ENCODE measurements around the gene ZNF423.
A peak's percentile ranks its signal among the peaks of the same experiment; 100 is the strongest.

Gene ZNF423

DNA sequence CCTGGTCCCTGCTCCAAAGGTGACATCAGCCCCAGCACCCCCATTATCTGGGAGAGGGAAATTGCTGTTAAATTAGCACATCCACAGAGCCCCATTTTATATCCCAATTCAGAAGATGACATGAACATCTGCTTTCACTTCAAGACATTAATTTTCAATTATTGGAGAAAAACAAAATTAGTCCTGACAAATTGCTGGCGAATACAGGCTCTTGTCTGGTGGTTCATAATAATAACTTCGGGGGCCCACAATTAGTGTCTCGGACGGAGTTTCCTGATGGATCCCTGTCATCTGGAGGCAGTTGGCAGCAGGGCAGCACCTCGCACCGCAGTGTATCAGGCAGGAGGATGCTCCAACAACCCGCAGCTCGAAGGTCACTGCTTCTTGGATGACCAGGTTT is 7.4 kb downstream of the ZNF423 start:
- DNase-seq (ENCODE audit: low read depth): no peak

DNA sequence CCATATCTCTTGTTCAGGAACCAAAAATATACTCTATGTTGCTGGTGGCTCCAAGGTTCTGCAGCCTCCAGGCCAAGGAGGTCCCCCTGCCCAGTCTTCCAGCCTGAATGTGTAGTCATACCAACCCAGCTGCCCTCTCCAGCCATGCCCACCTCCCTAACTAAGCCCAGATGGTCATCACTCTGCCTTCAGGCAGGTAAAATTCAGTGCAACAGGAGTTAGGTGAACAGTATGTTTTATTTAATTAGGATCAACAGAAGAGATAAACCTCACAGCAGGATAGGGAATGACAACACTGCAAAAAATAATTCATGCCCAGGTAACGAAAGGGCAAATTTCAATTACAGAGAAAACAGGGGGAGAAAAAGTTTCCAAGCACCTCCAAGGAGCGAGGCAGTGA is 9.1 kb downstream of the ZNF423 start:
- DNase-seq (ENCODE audit: low read depth): no peak

DNA sequence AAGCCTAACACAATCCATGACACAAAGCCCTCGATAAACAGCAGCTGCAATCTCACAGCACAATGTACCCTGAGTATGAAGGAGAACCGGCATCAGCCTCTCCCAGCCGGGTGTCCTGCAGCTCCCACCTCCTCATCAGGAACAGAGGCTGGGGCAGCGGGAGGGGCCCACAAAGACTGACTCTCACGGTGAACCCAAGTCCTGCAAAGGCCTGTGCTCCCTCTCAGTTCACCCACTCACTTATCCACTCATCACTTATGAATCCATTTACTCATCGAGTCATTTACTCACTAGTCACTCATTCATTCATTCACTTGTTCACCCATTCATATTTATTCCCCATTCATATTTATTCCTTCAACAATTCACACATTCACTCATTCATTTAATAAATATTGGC is 11.6 kb downstream of the ZNF423 start:
- DNase-seq (ENCODE audit: low read depth): no peak

DNA sequence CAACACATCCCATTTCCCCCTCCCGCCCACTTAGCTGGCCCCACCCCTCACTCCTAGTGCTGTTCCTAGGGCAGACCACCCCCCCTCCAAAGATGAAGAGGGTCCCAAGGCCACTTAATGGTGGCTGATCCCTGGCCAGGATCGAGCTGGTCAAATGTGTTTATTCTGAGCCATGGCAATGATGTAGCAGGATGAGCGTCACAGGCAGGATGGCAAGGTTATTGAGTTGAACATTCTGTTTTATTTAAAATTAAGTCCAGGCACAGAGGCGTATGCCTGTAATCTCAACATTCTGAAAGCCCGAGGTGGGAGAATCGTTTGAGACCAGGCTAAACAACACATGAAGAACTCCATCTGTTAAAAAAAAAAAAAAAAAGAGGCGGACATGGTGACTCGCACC is 12.2 kb downstream of the ZNF423 start:
- DNase-seq (ENCODE audit: low read depth): no peak

DNA sequence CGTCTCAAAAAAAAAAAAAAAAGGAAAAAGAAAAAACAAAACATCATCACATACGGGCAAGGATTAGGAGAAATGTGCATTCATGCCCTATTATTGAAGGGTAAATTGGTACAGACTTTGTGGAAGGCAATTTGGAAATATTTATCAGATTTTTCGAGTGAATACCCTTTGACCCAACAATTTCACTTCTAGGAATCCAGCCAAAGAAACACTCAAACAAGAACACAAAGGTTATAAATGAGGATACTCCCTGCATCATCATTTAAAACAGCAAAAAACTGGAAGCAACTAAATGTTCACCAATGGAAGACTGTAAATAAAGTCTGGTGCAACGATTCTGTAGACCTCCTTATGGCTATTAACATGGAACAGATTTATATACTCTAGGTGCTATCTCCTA is 12.9 kb downstream of the ZNF423 start:
- DNase-seq (ENCODE audit: low read depth): no peak

DNA sequence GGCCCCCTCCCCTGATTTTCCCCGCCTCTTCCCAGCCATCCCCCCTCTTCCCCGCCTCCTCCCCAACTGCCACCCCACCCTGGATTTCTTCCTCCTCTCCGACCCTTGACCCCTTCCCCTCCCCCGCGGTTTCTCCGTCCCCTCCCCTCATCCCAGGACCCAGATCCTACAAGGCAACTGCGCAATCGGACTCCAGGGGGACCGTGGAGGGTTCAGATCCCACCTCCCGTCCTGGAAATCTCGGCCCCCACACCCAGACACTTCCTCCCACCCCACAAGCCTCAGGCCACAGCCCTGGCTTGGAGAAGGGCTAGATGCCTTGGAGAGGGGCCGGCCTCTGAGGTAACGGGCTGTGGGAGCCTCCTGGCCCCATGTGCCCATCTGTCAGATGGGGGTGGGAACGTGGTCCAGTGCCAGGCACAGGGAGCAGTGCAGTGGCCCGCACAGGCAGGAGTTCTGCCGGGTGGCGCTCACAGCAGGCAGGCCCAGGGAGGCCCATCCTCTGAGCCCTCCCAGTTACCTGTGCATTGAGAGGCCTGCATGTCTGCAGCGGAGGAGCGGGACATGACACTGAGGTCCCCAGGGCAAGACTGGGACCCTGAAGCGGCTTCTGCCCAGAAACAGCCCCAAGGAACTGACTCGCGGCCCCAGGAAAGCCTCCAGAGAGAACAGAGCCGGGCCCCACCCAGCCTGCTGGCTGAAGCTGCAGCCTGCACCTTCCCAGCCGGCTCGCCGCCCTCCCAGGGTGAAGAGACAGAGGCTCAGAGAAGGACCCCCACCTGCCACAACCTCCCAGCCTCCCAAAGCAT is 16.7 kb downstream of the ZNF423 start:
- no peak for DNase-seq (ENCODE audit: low read depth)

DNA sequence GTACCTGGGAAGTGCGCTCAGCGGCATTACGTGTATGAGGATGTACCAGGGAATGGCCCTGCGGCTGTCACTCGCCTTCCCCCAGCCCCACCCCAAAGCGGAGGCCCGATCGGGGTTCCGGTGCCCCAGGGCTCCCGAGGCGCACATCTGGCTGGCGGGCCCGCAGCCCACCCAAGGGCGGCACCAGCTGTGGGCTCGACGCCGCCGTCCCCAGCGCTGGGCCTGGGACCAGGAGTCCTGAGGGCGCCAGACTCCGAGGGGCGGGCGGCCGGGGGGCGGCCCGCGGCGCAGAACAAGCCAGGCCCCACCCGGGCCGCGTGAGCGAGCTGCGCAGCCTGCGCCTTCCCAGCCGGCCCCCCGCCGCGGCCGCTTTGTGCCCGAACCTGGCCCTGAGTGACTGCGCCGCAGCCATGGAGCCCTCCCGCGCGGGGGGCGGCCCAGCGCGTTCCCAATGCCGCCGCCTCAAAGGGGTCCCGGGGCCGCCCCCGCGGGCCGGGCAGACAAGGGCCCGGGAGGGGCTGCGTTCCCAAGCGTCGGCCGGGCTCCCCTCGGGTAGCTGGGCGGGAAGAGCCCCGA is 17.4 kb downstream of the ZNF423 start:
- DNase-seq (ENCODE audit: low read depth): no peak

DNA sequence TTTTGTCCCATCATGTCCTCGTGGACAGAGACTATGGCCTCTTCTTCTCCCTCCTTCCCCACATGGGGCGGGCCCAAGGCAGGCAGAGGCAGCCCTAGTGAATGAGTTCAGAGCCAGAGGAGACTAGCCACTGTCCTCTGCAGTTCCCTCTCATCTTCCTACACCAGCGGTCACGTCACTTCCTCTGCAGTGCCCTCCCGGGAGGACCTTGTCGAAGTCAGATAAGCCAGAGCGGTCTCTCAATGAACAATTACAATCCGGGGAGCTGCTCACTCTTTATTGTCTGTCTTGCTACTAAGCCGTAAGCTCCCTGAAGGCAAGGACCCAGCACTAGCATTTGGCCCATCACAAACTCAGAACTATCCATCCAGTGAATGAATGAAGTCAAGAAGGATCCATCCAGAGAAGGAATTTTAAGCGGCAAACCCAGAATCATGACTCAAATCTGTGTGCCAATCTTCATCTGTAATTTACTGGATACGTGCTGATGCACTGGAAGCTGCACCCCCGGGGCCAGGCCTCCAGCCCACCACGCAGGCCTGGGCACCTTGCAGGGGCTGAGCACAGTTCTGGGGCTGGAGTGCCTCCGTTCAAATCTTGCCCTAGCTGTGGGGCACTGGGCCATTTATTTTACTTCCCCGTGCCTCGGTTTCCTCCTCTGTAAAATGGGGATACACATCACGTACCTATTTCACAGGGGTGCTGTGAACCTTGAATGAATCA is 18.1 kb downstream of the ZNF423 start:
- DNase-seq (ENCODE audit: low read depth): no peak

DNA sequence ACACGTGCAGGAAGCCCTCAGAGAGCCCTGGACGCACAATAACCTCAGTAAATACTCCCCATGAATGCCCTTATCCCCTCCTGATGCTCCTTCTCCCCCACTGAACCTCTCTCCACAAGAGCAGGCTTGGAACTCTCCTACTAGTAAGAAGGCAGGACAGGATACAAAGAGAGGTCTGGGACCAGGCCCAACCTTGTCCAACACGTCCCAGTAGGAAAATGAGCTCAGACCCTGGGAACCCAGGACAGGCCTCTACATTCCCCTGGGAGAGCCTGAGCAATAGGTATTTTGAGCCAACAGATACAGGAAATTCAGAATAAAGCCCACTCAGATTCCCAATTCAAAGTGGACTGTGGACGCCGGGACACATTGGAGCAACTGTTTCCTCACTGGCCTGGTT is 19.2 kb downstream of the ZNF423 start:
- DNase-seq (ENCODE audit: low read depth): no peak

DNA sequence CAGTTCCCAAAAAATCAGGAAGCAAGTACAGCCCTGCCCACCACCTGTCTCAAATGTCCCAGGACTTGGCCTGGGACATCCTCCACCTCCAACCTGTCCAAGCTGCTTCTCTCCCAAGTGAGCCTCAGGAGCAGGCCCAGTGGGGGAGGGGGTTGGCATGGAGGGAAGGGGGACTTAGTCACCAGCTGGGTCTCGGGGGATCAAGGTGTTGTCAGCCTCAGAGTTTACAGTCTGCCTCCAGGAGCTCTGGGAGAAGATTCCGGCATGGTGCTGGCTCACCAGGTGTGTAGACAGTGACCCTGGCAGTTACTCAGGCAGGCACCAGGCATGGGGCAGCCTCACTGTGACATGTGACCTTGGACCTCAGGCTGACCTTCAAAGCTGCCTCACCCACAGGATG is 19.7 kb downstream of the ZNF423 start:
- DNase-seq (ENCODE audit: low read depth): no peak

DNA sequence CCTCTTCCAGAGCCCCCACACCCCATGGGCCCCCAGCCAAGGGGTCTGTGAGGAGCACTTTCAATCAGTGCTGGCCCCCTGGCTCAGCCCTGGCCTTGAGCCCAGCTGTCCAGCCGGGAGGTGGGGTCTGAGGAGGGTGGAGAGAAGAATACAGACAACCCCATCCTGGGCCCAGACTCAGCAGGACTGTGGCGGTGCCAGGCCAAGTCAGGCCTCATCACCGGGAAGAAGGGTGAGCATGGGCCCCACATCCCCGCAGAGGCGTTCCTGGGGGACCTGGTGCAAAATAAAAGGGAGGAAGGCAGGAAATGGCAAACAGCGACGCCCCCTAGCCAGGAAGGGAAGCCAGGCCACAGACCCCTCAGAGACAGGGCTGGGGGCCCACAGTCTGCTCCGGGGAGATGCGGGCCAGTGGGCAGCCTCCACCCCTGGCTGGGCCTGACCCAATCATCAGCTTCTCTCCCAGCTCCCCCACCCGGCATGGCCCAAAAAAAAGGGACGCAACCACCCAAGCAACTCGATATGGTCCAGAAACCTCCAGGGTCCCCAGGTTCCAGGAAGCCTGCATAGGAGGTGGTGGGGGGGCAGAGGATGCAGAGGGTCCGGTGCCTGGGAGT is 20.6 kb downstream of the ZNF423 start:
- DNase-seq (ENCODE audit: low read depth): no peak

DNA sequence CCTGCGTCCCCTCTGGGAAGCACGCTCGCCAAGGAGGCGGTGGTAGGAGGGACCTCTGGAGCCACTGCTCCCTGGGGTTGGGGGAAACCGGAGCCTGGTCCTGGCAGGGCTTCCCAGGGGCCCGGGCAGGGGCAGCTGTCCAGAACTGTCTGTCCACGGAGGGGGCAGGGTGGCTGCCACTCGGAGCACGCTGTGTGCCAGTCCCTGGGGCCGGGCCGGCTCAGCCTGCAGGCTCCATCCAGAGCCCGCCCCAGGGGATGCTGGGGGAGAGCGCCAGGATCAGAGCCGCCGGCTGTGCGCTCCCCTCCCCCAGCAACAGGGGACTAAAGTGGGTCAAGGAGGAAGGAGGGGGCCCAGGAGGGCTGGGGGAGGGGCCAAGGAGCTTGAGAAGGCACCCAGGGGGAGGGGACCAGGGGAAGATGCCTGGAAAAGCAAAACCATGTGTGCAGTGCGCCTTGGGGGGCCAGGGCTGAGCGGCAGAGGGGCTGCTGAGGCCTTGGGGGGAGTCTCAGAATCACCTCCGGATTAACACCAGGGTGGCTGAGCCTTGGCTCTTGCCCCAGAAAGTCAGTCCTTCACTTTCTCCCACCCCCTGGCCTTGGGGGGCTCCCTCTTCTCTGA is 21.3 kb downstream of the ZNF423 start:
- DNase-seq (ENCODE audit: low read depth): peak; percentile 74

DNA sequence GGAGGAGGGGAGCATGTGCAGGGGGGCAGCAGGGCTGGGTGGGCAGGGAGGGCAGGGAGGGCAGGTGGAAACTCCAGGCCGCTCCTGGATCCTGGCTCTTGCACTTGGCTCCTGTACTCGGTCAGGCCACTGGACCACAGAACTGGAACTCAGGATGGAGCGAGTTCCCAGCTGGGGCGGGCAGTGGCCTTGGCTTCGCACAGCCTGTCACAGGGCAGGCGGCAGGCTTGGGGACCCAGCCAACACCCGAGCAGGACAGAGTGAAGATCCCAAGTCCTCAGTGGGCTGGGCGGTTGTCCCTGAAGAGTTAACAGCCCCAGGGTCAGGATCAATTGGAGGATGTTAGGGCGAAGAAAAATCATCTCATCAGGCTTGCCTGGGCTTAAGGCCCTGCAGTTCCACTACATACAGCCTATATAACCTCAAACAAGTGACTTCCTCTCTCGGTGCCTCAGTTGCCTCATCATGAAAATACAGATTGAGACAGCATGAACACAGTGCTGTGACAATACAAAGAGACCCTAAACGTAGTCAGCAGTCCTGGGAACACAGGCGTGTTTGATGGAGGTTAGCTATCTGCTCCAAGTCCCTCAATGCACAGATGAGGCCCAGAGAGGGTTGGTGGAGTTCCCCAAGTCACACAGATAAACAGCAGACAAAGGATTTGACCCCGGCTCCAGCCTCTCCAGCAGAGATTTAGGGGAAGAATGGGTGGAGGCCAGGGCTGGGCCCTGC is 21.9 kb downstream of the ZNF423 start:
- DNase-seq (ENCODE audit: low read depth): no peak

DNA sequence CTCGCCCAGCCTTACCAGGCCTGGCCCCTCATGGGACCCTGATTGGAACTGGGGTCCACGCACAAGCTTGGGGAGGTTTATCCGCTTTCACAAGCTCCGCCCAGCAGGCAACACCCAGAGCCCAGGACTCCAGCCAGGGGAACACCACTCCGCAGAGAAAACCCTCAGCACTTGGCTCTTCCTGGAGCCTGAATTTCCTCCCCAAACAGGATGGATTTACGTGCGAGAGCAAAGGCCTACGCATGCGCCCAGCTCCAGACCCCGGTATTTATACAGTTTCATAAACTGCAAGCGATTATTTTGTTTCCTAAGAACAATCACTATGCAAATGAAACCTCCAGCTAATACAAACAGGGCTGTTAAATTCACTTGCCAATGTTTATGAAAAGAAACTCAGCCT is 22.8 kb downstream of the ZNF423 start:
- peak; percentile 27 for DNase-seq (ENCODE audit: low read depth)

DNA sequence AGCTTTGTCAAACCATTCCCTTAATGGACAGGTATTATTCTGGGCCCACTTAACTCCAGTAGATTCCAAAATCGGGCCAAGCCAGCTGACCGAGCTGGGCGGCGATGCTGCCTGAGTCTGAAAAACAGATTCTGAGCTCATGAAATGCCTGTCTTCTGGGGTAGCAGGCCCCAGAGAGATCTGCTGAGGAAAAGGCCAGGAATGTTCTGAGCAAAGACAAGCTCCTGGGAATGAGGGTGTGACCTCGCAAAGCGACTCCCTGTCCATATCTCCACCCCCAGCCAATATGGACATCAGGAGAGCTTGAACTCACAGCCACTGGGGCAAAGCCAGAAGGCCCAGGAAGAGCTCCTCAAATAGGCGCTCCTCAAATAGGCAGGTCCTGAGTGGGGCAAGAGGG is 23.7 kb downstream of the ZNF423 start:
- DNase-seq (ENCODE audit: low read depth): no peak

DNA sequence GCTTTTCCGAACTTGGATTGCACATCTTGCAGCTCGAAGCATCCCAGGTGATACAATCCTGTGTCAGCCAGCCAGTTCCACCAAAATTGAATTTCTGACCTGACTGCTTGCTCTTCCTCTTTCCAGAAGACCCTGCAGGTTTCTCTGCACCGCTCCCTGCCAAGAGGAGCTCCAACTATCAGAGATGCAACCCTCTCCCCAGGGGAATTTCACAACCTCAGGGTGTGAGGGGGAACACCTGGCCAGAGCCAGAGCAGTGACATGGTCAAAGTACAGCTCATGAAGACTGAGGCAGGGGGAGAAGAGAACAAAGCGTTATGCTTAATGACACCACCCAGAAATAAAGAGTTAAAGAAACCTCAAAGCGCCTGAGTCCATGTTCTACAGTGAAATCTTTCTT is 25.0 kb downstream of the ZNF423 start:
- no peak for DNase-seq (ENCODE audit: low read depth)

DNA sequence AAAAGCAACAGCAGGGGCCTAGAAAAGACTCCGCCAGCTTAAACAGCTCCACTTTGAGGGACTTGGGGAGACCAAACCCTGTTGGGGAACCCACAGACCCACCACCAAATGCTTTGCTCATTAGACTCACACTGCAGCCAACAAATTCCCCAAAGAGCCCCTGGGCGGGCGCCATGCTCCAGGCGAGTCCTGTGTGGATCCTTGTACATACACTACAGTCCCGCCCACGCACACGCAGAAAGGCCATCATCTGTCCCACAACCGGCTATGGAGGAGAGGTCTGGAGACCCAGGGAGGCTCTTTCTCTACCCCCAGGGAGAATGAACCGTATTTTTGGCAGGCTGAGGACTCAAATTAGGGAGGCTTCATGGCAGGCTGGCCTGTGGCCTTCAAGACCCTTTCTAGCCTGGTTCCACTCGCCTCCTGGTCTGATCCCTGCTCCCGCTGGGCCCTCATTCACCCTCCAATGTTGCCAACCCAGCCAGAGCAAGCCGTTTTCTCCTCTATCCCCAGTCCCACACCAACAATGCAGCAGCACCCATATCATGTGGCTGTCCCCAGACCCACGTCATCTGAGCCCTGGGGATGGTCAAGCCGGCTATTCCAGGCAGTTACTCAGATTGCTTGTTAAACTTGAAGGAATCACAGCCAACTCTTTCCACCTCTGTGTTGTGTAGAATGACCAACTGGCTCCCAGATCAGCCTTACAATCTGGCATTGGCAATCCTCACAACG is 27.2 kb downstream of the ZNF423 start:
- DNase-seq (ENCODE audit: low read depth): no peak

DNA sequence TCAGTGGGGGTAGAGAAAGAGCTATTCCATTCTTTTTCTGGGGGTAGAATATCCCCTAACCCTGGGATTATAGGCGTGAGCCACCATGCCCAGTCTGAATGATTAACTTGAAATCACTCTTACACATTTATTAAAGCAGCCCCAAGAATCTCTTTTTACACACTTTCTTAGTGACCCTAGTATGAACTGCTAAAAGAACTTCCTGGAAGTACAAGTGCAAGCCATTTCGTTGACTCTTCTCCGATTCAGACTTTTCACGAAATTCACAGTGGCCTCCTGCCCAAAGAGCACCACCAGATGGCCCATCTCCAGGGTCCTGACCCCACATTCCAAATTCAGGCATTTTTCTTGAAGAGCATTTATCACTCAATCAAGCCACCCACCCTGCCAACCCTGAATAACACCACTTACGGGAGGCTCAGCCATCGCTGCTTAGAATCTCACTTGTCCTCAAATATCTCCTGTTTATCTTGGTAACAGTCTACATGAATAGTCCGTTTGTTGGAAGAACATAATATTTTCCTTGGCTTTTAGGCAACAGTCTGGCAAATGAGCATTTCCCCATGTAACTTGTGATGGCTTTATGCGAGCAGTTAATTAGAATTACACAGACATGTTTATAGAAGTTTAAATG is 28.0 kb downstream of the ZNF423 start:
- peak; percentile 26 for DNase-seq (ENCODE audit: low read depth)

DNA sequence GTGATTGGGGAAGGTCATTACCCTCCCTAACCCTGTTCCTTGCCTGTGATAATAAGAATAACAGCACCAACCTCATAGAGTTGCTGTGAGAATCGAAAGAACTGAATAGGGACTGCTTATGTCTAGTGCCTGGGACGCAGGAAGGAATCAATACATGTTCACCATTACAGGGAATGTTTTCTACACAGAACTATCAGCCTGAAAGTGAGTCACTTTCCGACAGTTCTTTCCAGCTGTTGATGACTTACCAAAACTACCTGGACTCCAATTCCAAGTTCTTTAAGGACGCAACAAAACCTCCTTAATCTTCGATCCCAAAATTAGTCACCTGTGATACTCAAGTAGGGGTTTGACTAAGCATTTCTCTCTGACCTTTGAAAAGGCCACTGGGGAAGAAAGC is 29.4 kb downstream of the ZNF423 start:
- DNase-seq (ENCODE audit: low read depth): no peak

DNA sequence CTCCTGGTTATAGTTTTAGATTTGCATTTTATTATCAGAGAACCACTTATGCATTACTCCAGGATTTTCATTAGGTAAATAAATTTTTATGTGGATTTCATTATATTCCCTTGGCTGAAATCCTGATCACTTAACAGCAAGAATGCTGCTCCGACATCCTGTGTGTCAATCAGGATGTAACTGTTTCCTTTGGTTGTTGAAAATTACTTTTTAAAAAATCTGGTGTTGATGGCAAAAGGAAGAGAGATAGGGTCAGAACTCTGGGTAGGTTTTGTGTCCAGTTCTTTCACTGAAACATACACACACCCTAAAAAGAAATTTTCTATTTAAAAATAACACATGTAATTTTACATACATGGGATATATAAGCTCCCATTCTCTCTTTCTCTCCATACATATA is 30.9 kb downstream of the ZNF423 start:
- no peak for DNase-seq (ENCODE audit: low read depth)

DNA sequence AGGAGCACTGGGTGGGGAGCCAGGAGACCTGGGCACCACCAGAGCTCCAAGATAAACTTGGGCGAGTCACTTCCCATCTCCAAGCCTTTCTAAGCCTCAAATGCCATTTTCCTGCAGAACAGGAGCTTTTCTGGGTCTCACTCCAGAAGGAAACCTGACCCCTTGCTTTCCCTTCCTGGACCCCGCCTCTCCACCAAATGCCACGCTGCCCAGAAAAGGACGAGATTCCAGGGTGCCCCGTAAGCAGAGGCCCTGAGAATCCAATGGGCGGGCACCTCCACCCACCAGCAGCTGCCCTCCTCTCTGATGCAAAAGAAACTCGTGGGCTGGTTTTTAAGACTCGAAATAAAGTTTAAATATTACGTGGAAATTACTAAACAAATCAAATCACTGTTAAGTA is 31.3 kb downstream of the ZNF423 start:
- DNase-seq (ENCODE audit: low read depth): no peak
